GM21786 (cell line): ENCODE measurements around the gene ESPL1.

ENCODE experiments used
- ATAC-seq: cut with Tn5 transposase; IDR thresholded peaks from one replicate; pipeline ENCODE4 v1.9.1; 2021; ENCODE audit not compliant: unreplicated experiment

ESPL1 gene

GRCh38 chr12:53230108-53230845 is 37.8 kb upstream of the ESPL1 start:
- no peak for ATAC-seq

GRCh38 chr12:53231671-53231920 is 36.5 kb upstream of the ESPL1 start:
- no peak for ATAC-seq

DNA sequence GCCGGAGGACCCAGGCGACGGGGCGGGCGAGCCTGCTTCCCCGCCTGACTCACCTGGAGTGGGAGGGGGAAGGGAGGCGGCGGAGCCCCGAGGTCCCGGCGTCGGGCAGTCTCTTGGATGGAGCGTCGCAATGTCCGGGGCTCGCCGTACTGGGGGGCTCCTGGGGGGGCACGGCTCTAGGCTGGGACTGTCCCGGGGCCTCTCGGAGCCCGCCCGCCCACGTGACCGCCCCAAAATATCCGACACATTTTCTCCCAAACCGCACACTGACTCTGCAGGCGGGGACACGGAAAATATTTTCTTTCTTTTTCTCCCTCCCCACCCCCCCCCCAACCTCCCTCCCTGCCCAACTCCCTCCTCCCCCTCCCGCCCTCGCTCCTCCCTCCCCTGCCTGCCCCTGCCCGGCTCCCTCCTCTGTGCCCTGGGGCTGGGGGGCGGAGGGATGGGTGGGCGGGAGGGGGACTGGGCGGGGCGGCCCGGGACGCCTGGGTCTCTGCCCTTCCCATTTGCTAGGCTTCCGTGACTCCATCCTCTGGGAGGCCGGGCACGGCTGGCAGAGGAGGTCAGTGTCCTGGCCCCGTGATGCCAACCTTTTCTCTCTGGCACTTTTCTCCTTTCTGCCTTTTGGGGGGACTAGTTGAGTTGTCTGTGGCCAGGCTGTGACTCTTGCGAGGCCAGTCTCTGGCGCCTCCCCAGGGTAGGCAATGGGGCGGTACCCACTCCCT is 36.0 kb upstream of the ESPL1 start, which contains the start of gene RARG:
Gene RARG (minus strand): TSS at position 289 of the 725 bp plus-strand sequence. CDS start 4,664 bp downstream, outside the sequence.
- no peak for ATAC-seq

DNA sequence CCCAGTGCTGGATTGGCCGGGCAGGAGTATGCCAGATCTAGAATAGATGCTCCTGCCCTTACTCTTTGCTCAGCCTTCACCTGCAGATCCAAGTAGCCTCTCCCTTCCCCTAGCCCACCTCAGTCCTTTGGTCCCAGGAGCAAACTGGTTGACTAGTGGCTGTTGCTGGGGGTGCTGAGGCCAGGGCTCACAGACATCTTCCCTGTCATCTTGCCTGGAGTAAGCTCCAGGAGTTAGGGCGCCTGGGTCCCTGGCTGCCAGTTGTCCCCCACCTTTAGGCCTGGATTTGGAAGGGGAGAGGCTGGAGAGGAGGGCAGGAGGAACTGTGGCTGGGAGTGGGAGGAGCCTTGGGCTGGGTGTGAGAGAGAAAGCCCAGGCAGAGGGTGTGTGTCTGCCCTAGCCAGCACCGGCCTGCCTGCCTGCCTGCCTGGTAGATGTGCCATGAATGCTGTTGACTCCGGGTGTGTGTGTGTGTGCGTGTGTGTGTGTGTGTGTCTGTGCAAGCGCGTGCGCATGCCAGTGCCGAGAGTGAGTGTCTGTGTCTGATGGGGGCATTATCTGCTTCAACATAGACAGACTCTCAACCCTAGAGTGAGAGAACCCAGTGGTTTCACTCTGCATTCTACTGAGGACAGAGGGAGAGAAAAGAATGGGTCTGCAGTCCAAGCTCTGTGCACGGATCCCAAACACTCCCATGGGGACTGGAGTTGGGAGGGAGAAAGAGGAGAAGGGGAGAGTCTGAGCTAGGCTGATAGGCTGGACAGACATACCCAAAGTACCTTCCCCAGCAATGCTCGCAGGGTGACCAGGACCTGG is 35.2 kb upstream of the ESPL1 start:
- no peak for ATAC-seq

- ATAC-seq: no peak
Measured at GRCh38 chr12:53233671-53234121, 34.4 kb upstream of the ESPL1 start.

GRCh38 chr12:53234271-53234914 is 33.7 kb upstream of the ESPL1 start:
- no peak for ATAC-seq

GRCh38 chr12:53235164-53235563 is 32.9 kb upstream of the ESPL1 start:
- ATAC-seq: no peak

DNA sequence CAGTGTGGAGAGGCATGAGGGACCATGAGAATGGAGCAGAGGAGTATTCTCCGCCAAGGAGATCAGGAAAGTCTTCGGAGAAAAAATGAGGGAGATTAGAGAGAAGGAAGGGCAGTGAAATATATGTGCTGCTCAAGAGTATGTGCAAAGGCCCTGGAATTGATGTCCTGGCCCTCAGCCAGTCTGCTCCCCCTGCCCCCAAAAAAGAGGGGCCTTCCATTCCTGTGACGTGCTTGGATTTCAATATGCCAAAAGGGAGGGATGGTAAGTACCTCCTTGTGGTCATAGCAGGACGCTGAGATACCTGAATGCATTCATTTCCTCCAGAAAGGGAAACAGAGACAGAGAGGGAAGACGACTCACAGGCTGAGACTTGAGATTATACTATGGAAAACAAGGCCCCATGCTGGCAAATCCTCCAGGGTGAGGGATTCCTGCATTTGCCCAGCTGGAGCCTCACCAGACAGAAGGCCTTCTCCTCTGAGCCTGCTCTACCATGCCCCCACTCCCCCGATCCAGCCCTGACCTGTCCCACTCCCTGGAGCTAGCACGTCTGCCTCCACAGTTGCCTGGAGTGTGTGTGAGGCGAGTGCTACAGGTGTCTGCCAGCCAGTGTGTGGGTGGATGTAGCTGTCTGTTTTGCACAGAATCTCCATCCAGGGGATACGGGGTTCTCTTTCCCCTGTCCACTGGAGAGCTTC is 32.2 kb upstream of the ESPL1 start:
- ATAC-seq: no peak

DNA sequence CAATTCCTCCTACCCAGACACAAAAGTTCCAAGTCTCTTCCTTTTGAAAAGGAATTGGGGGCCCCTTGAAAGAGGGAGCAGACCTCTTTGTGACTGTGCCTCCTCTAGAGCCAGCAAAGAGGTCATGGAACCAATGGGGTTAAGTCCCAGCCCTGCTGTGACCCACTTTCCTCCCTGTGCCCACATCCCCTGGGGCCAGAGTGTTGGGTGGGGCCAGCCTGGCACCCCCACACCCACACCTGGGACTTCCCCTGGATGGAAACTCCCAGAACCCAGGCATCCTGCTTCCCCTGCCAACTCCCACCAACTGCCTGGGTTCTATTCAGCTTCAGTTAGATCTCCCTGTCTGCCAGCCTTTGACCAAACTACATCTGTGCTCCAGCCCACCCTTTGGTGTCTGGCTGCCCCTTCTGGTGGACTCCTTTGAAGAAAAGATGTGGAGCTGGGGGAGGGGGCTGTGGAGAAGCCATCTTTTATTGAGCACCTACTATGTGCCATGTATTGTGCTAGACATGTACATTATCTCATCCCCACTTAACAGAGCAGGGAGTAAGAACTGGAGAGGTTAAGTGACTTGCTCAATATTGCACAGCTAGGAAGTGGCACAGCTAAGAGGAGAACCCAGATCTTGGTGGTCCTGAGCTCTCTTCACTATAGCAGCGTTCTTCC is 31.5 kb upstream of the ESPL1 start:
- ATAC-seq: no peak

- ATAC-seq: no peak
Measured at GRCh38 chr12:53239643-53240258, 28.3 kb upstream of the ESPL1 start.

DNA sequence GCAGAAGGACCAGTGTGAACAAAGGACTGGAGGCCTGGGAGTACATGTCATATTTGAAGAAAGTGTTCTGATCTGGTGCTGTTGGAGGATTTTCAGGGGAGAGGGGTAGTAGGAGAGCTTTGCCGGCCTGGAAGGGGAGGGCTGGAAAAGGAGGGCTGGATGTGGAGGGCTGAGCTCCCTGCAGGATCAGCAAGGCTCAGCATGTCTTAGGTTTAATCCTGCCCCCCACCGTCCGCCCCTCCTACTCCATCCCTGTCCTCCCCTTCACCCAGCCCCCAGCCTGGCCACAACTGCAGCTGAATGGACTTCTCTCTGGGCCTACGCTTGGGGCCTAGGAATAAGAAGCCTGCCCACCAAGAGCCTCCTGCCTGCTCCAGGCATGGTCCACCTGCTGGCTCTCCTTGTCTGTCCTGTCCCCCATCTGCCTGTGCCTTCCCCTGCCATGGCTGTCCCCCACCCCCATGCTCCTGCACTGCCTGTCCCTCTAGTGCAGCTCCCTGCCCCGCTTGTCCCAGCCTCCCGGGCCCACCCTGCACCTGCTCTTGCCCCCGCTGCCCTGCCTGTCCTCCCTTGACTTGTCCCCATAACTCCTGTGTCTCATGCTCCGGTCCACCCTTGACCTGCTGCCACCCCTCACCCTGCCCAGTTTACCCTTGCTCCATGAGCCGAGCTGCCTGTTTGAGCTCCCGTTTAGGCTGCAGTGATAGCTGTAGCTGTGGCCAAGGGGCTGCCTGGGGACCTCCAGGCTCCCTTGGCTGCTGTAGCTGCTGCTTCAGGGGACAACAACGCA is 26.3 kb upstream of the ESPL1 start:
- ATAC-seq: no peak

GRCh38 chr12:53244337-53244736 is 23.8 kb upstream of the ESPL1 start:
- ATAC-seq: no peak

DNA sequence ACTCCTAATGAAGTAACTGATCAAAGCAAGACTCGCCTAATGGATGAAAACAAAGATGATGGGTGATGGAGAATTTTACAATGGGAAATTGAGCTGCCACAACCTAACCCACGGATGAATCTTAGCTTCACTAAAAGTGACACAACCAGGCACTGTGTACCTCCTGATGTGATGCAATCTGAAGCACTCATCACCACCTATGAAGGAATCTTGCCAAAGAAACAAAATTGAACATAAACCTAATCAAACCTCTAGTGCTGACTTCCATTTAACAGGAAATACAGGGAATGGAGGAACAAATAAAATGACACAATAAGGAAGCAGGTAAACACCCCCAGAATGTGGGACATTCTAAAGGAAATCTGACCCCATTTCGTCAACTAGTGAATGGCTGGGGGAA is 22.8 kb upstream of the ESPL1 start:
- ATAC-seq: no peak

GRCh38 chr12:53251477-53252348 is 16.4 kb upstream of the ESPL1 start:
- ATAC-seq: peak; percentile 66

DNA sequence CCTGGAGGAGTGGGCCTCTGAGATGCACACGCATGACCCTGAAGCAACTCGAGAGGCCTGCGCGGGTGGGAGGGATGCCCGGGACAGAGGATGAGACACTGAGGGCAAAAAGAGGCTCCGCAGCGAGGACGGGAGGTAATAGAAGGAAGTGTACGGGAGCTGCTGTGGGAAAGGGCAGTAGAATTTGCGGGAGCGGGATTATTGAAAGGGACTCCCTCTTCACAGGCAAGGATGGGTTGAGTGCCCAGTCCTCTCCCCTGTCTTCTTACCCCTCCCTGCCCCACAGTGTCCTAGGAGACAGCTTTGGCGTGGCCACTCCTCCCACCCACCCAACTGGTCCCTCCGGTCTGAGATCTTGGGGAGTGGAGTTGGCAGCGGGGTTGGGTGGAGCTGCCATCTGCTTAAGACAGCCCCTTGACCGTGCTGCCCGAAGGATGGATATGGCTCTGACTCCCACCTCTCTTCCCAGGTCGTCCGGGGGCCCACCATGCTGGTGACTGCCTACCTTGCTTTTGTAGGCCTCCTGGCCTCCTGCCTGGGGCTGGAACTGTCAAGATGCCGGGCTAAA is 15.7 kb upstream of the ESPL1 start:
- no peak for ATAC-seq

DNA sequence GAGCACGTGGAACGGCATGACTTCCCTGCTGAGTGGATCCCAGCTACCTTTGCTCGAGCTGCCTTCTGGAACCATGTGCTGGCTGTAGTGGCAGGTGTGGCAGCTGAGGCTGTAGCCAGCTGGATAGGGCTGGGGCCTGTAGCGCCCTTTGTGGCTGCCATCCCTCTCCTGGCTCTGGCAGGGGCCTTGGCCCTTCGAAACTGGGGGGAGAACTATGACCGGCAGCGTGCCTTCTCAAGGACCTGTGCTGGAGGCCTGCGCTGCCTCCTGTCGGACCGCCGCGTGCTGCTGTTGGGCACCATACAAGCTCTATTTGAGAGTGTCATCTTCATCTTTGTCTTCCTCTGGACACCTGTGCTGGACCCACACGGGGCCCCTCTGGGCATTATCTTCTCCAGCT is 14.8 kb upstream of the ESPL1 start:
- no peak for ATAC-seq

GRCh38 chr12:53254816-53255545 is 13.1 kb upstream of the ESPL1 start:
- no peak for ATAC-seq
